ENCODE data around the gene KL. TPM values are rescaled to one million over a fixed set of nuclear protein-coding genes. Genes with fewer than 3 reads are reported as not detected.

The KL gene
- total RNA-seq, 1 experiment from 2014 or later: 0.52 TPM

DNA sequence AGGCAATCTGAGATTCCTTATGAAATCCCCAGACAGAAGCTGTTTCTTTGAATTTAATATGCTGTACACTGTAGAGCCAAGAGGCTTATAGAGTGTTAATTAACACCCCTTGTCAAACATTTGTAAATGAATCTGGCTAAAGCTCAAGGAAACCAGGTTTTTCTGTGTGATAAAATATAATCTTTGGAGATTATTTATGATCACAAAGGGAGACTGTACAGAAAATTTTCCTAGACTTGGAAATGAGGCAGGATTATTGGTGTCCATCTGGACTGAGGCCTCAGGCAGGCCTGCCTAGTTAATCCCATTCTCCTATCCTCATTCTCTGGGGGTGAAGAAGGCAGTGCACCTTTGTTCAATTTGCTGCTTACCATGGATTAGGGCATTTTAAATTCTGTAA, 17.8 kb downstream of the KL start:
- Mint-ChIP-seq H3K9me3 (ENCODE audit: low read depth, unreplicated experiment) (no peaks in the 10 kb centered on the region), H3K27ac (ENCODE audit: unreplicated experiment) (no peak overlapping the region), H3K4me3 (ENCODE audit: low read depth, unreplicated experiment) (no peak overlapping the region), H3K36me3 (ENCODE audit: insufficient read depth, unreplicated experiment) (no peaks in the 10 kb centered on the region), H3K4me1 (ENCODE audit: low read depth, unreplicated experiment) (peaks cover 12% of the 10 kb centered on the region), H3K27me3 (ENCODE audit: unreplicated experiment) (peaks cover 7% of the 10 kb centered on the region)
- CTCF ChIA-PET: no interaction called here
- intact Hi-C loops (cut with micrococcal nuclease; ENCODE audit: unreplicated experiment): no loop called here
- no TSS peak for BruUV-seq (replicated peaks)
- no peak for DNase-seq
- TF ChIP-seq, protein P1, sequence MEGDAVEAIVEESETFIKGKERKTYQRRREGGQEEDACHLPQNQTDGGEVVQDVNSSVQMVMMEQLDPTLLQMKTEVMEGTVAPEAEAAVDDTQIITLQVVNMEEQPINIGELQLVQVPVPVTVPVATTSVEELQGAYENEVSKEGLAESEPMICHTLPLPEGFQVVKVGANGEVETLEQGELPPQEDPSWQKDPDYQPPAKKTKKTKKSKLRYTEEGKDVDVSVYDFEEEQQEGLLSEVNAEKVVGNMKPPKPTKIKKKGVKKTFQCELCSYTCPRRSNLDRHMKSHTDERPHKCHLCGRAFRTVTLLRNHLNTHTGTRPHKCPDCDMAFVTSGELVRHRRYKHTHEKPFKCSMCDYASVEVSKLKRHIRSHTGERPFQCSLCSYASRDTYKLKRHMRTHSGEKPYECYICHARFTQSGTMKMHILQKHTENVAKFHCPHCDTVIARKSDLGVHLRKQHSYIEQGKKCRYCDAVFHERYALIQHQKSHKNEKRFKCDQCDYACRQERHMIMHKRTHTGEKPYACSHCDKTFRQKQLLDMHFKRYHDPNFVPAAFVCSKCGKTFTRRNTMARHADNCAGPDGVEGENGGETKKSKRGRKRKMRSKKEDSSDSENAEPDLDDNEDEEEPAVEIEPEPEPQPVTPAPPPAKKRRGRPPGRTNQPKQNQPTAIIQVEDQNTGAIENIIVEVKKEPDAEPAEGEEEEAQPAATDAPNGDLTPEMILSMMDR (IDR thresholded peaks at IDR 0.05; ENCODE audit: unreplicated experiment): no peak

DNA sequence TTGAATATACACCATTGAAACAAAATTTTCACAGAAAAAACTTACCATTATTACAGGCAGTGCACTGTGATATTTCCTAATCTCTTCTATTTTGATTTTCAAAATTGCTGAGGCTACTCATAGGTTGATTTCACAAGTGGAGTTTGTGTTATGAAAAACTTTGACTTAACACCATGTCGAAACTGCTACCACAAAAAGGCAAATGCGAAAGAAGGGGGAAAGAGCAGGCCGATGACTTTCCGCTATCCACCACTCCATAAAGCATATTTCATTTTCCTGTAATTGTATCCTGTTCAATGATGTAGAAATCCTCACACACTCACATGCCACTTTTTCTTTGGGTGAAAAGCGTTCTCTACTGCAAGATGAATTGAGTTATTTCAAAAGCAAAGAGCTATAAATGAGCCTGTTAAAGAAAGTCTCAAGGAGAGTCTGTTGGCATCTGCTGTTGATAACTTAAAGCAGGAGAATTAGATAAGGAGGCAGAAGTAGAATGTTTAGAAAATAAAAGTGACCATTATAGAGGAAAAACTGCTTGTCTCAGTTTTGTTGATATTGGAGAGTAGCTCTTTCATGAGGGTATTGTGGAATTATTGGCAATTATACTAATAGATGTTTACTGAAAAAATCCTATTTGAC, 18.8 kb downstream of the KL start:
- CTCF ChIA-PET: no interaction called here
- H3K4me3 Mint-ChIP-seq (ENCODE audit: low read depth, unreplicated experiment): no peak overlapping the region
- intact Hi-C loops (cut with micrococcal nuclease; ENCODE audit: unreplicated experiment): no loop called here
- H3K4me1 Mint-ChIP-seq (ENCODE audit: low read depth, unreplicated experiment): peaks cover 12% of the 10 kb centered on the region
- H3K9me3 Mint-ChIP-seq (ENCODE audit: low read depth, unreplicated experiment): no peaks in the 10 kb centered on the region
- peaks cover 7% of the 10 kb centered on the region for H3K27me3 Mint-ChIP-seq (ENCODE audit: unreplicated experiment)
- no peak for DNase-seq
- no peak overlapping the region for H3K27ac Mint-ChIP-seq (ENCODE audit: unreplicated experiment)
- H3K36me3 Mint-ChIP-seq (ENCODE audit: insufficient read depth, unreplicated experiment): no peaks in the 10 kb centered on the region
- TF ChIP-seq, protein P1 (IDR thresholded peaks at IDR 0.05; ENCODE audit: unreplicated experiment): no peak
- BruUV-seq (replicated peaks): no TSS peak

DNA sequence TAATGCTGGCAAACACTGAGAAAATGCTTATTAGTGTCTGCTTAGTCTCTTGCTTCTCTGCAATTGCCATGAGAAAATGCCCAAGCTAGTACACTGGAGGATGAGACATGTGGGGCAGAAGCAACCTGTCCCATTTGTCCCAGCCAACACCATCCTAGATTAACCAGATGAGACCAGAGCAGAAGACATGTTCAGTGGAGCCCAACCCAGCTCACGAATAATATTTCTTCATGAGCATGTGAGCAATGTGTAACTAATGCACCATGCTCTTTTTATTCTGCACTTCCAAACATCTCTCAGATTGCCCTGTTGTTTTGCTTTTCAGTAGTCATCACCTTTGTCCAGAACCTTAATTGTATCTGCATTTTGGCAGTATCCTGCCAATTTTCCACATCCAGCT, 21.4 kb downstream of the KL start:
- Mint-ChIP-seq H3K4me1 (ENCODE audit: low read depth, unreplicated experiment) (peaks cover 11% of the 10 kb centered on the region), H3K27ac (ENCODE audit: unreplicated experiment) (no peak overlapping the region), H3K27me3 (ENCODE audit: unreplicated experiment) (peaks cover 21% of the 10 kb centered on the region), H3K36me3 (ENCODE audit: insufficient read depth, unreplicated experiment) (no peaks in the 10 kb centered on the region), H3K4me3 (ENCODE audit: low read depth, unreplicated experiment) (no peak overlapping the region), H3K9me3 (ENCODE audit: low read depth, unreplicated experiment) (no peaks in the 10 kb centered on the region)
- DNase-seq: no peak
- BruUV-seq (replicated peaks): no TSS peak
- intact Hi-C loops (cut with micrococcal nuclease; ENCODE audit: unreplicated experiment): no loop called here
- TF ChIP-seq, protein P1 (IDR thresholded peaks at IDR 0.05; ENCODE audit: unreplicated experiment): no peak
- CTCF ChIA-PET: no interaction called here

DNA sequence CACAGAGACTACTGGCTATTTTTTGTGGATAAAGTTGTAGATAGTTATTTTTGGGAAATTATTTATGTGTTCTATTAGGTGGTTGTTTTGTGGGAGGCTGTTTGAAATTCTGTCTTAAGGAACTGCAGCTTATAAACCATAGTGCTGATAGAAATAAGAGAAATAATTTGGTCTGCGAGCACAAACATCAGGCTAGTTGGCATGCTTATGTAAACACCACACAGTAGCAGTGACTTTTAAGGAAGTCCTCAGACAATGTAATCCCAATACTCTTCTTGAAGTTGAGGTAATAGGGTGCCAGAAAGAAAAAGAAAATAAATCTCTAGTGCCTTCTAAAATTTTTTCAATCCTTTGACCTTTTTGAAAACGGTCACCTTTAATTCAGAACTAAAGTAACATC, 23.9 kb downstream of the KL start:
- Mint-ChIP-seq H3K36me3 (ENCODE audit: insufficient read depth, unreplicated experiment) (no peaks in the 10 kb centered on the region), H3K4me3 (ENCODE audit: low read depth, unreplicated experiment) (no peak overlapping the region), H3K27me3 (ENCODE audit: unreplicated experiment) (peaks cover 21% of the 10 kb centered on the region), H3K27ac (ENCODE audit: unreplicated experiment) (no peak overlapping the region), H3K9me3 (ENCODE audit: low read depth, unreplicated experiment) (no peaks in the 10 kb centered on the region), H3K4me1 (ENCODE audit: low read depth, unreplicated experiment) (no peaks in the 10 kb centered on the region)
- DNase-seq: no peak
- CTCF ChIA-PET: no interaction called here
- intact Hi-C loops (cut with micrococcal nuclease; ENCODE audit: unreplicated experiment): no loop called here
- no TSS peak for BruUV-seq (replicated peaks)
- TF ChIP-seq, protein P1 (IDR thresholded peaks at IDR 0.05; ENCODE audit: unreplicated experiment): no peak
